ENCODE data around the gene COX6B1. TPM values are rescaled to one million over a fixed set of nuclear protein-coding genes. Genes with fewer than 3 reads are reported as not detected.
A peak's percentile ranks its signal among the peaks of the same experiment; 100 is the strongest.

The COX6B1 gene
- total and polyA plus RNA-seq, 2 donors from 2014 or later: 323 to 1,951 TPM

DNA sequence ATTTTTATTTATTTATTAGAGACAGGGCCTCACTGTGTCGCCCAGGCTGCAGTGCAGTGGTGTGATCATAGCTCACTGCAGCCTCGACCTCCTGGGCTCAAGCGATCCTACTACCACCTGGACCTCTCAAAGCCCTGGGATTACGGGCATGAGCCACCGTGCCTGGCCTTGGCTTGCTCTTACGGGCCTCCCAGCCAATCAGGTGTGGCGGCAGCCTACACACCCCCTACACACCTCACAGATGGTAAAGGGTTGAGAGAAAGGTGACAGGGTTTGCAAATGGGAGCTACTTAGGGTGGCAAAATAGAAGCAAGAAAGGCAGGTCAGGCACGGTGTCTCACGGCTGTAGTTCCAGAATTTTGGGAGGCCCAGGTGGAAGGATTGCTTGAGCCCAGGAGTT is 55.2 kb downstream of the COX6B1 start:
- no peak for FAIRE-seq
- H3K27ac ChIP-seq (ENCODE audit: low read depth in 2 of 2, low read length in 2 of 2): no peak overlapping the region

DNA sequence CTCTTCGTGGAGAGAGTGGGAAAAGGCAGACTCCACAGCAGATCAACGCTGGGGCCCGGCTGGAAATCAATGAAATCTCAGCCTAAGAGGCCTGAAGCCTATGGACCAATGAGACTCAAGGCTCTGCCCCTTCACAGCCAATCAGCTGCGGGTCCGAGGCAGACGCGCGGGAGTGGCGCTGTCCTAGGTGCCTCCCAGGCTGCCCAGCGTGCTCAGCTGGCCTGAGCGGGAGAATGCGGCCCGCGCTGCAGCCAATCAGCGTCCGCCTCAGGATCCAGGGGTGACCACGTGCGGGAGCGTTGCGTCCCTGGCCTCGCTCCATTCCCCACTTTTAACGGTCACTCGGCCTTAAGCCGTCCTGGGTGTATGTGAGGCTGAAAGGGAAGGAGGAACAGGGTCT is 56.1 kb downstream of the COX6B1 start, which contains the start of gene ZBTB32:
ZBTB32 (plus strand) TSS at position 341 of the 400 bp plus-strand sequence. CDS start 10,069 bp downstream, outside the sequence.
- TF ChIP-seq, protein P1, sequence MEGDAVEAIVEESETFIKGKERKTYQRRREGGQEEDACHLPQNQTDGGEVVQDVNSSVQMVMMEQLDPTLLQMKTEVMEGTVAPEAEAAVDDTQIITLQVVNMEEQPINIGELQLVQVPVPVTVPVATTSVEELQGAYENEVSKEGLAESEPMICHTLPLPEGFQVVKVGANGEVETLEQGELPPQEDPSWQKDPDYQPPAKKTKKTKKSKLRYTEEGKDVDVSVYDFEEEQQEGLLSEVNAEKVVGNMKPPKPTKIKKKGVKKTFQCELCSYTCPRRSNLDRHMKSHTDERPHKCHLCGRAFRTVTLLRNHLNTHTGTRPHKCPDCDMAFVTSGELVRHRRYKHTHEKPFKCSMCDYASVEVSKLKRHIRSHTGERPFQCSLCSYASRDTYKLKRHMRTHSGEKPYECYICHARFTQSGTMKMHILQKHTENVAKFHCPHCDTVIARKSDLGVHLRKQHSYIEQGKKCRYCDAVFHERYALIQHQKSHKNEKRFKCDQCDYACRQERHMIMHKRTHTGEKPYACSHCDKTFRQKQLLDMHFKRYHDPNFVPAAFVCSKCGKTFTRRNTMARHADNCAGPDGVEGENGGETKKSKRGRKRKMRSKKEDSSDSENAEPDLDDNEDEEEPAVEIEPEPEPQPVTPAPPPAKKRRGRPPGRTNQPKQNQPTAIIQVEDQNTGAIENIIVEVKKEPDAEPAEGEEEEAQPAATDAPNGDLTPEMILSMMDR (IDR thresholded peaks at IDR 0.05; ENCODE audit: borderline replicate concordance, extremely low read depth, insufficient read depth): no peak
- intact Hi-C loops (cut with DNase I): no loop called here
- DNase-seq: peak; percentile 69 to 76 (median 70)
- no peak for FAIRE-seq
- H3K36me3 ChIP-seq (ENCODE audit: control insufficient read depth in 2 of 3, insufficient read depth in 3 of 3, low read length in 3 of 3): no peaks in the 10 kb centered on the region
- no peak within 1 kb of the TSS for H3K27ac ChIP-seq (ENCODE audit: low read depth in 2 of 2, low read length in 2 of 2)
- no peaks in the 10 kb centered on the region for H3K9me3 ChIP-seq (ENCODE audit: control insufficient read depth in 2 of 3, insufficient read depth in 1 of 3, low read length in 3 of 3)
- no peak within 1 kb of the TSS for H3K9ac ChIP-seq (ENCODE audit: low read length in 3 of 3)
- no peaks in the 10 kb centered on the region for H3K27me3 ChIP-seq (ENCODE audit: control insufficient read depth, insufficient read depth, low read length)
- no peak within 1 kb of the TSS for H3K4me3 ChIP-seq (ENCODE audit: low read length in 3 of 3)
- H3K4me1 ChIP-seq (ENCODE audit: control insufficient read depth in 2 of 3, insufficient read depth in 2 of 3, low read depth in 1 of 3, low read length in 3 of 3): peaks cover 0 to 8% (median 0%) of the 10 kb centered on the region in 3 donors

More for the DNA sequence above, 55.2 kb downstream of the COX6B1 start:
- no peak overlapping the region for H3K9ac ChIP-seq (ENCODE audit: low read length in 3 of 3)
- H3K4me3 ChIP-seq (ENCODE audit: low read length in 3 of 3): no peak overlapping the region
- H3K9me3 ChIP-seq (ENCODE audit: control insufficient read depth in 2 of 3, insufficient read depth in 1 of 3, low read length in 3 of 3): no peaks in the 10 kb centered on the region
- H3K27me3 ChIP-seq (ENCODE audit: control insufficient read depth, insufficient read depth, low read length): no peaks in the 10 kb centered on the region
- no peak for DNase-seq
- intact Hi-C loops (cut with DNase I): no loop called here
- TF ChIP-seq, protein P1 (IDR thresholded peaks at IDR 0.05; ENCODE audit: borderline replicate concordance, extremely low read depth, insufficient read depth): no peak
- peaks cover 0 to 8% (median 0%) of the 10 kb centered on the region in 3 donors for H3K4me1 ChIP-seq (ENCODE audit: control insufficient read depth in 2 of 3, insufficient read depth in 2 of 3, low read depth in 1 of 3, low read length in 3 of 3)
- no peaks in the 10 kb centered on the region for H3K36me3 ChIP-seq (ENCODE audit: control insufficient read depth in 2 of 3, insufficient read depth in 3 of 3, low read length in 3 of 3)

Other genes starting within 250 kb of the COX6B1 start
- 0.22 TPM for gene FFAR2, start 200.1 kb upstream of the COX6B1 start, total RNA-seq
- not detected for gene FFAR2, start 200.1 kb upstream of the COX6B1 start, polyA plus RNA-seq (ENCODE audit: insufficient read depth, low read depth, low replicate concordance)
- not detected for gene KRTDAP, start 157.9 kb upstream of the COX6B1 start, total RNA-seq
- not detected for gene KRTDAP, start 157.9 kb upstream of the COX6B1 start, polyA plus RNA-seq (ENCODE audit: insufficient read depth, low read depth, low replicate concordance)
- gene DMKN, start 134.7 kb upstream of the COX6B1 start, total RNA-seq: 150 TPM
- 137 TPM for gene DMKN, start 134.7 kb upstream of the COX6B1 start, polyA plus RNA-seq (ENCODE audit: insufficient read depth, low read depth, low replicate concordance)
- not detected for gene SBSN, start 120.0 kb upstream of the COX6B1 start, total RNA-seq
- gene SBSN, start 120.0 kb upstream of the COX6B1 start, polyA plus RNA-seq (ENCODE audit: insufficient read depth, low read depth, low replicate concordance): not detected
- not detected for gene GAPDHS, start 114.9 kb upstream of the COX6B1 start, total RNA-seq
- not detected for gene GAPDHS, start 114.9 kb upstream of the COX6B1 start, polyA plus RNA-seq (ENCODE audit: insufficient read depth, low read depth, low replicate concordance)
- gene TMEM147, start 102.7 kb upstream of the COX6B1 start, total RNA-seq: 76.9 TPM
- 233 TPM for gene TMEM147, start 102.7 kb upstream of the COX6B1 start, polyA plus RNA-seq (ENCODE audit: insufficient read depth, low read depth, low replicate concordance)
- not detected for gene ATP4A, start 84.7 kb upstream of the COX6B1 start, total RNA-seq
- gene ATP4A, start 84.7 kb upstream of the COX6B1 start, polyA plus RNA-seq (ENCODE audit: insufficient read depth, low read depth, low replicate concordance): not detected
- not detected for gene PMIS2, start 62.1 kb upstream of the COX6B1 start, total RNA-seq
- not detected for gene PMIS2, start 62.1 kb upstream of the COX6B1 start, polyA plus RNA-seq (ENCODE audit: insufficient read depth, low read depth, low replicate concordance)
- 15.9 TPM for gene HAUS5, start 35.6 kb upstream of the COX6B1 start, total RNA-seq
- 6.8 TPM for gene HAUS5, start 35.6 kb upstream of the COX6B1 start, polyA plus RNA-seq (ENCODE audit: insufficient read depth, low read depth, low replicate concordance)
- gene RBM42, start 19.3 kb upstream of the COX6B1 start, total RNA-seq: 77.6 TPM
- 78.1 TPM for gene RBM42, start 19.3 kb upstream of the COX6B1 start, polyA plus RNA-seq (ENCODE audit: insufficient read depth, low read depth, low replicate concordance)
- gene ETV2, start 6.6 kb upstream of the COX6B1 start, total RNA-seq: 0.38 TPM
- gene ETV2, start 6.6 kb upstream of the COX6B1 start, polyA plus RNA-seq (ENCODE audit: insufficient read depth, low read depth, low replicate concordance): 3.3 TPM
- gene UPK1A, start 18.2 kb downstream of the COX6B1 start, total RNA-seq: not detected
- 0.32 TPM for gene UPK1A, start 18.2 kb downstream of the COX6B1 start, polyA plus RNA-seq (ENCODE audit: insufficient read depth, low read depth, low replicate concordance)
- gene ZBTB32, start 56.2 kb downstream of the COX6B1 start, total RNA-seq: 1.8 TPM
- gene ZBTB32, start 56.2 kb downstream of the COX6B1 start, polyA plus RNA-seq (ENCODE audit: insufficient read depth, low read depth, low replicate concordance): not detected
- gene KMT2B, start 69.7 kb downstream of the COX6B1 start, total RNA-seq: 40.8 TPM
- 14.8 TPM for gene KMT2B, start 69.7 kb downstream of the COX6B1 start, polyA plus RNA-seq (ENCODE audit: insufficient read depth, low read depth, low replicate concordance)
- gene IGFLR1, start 94.1 kb downstream of the COX6B1 start, total RNA-seq: 22.3 TPM
- 26.0 TPM for gene IGFLR1, start 94.1 kb downstream of the COX6B1 start, polyA plus RNA-seq (ENCODE audit: insufficient read depth, low read depth, low replicate concordance)
- 27.4 TPM for gene U2AF1L4, start 97.1 kb downstream of the COX6B1 start, total RNA-seq
- gene U2AF1L4, start 97.1 kb downstream of the COX6B1 start, polyA plus RNA-seq (ENCODE audit: insufficient read depth, low read depth, low replicate concordance): 47.7 TPM
- 84.0 TPM for gene PSENEN, start 97.3 kb downstream of the COX6B1 start, total RNA-seq
- gene PSENEN, start 97.3 kb downstream of the COX6B1 start, polyA plus RNA-seq (ENCODE audit: insufficient read depth, low read depth, low replicate concordance): 185 TPM
- 11.2 TPM for gene LIN37, start 100.3 kb downstream of the COX6B1 start, total RNA-seq
- gene LIN37, start 100.3 kb downstream of the COX6B1 start, polyA plus RNA-seq (ENCODE audit: insufficient read depth, low read depth, low replicate concordance): 11.4 TPM
- gene HSPB6, start 108.7 kb downstream of the COX6B1 start, total RNA-seq: 64.3 TPM
- 53.1 TPM for gene HSPB6, start 108.7 kb downstream of the COX6B1 start, polyA plus RNA-seq (ENCODE audit: insufficient read depth, low read depth, low replicate concordance)
- gene PROSER3, start 109.9 kb downstream of the COX6B1 start, total RNA-seq: 34.9 TPM
- gene PROSER3, start 109.9 kb downstream of the COX6B1 start, polyA plus RNA-seq (ENCODE audit: insufficient read depth, low read depth, low replicate concordance): 2.8 TPM
- 18.5 TPM for gene ARHGAP33, start 127.2 kb downstream of the COX6B1 start, total RNA-seq
- 5.6 TPM for gene ARHGAP33, start 127.2 kb downstream of the COX6B1 start, polyA plus RNA-seq (ENCODE audit: insufficient read depth, low read depth, low replicate concordance)
- 9.0 TPM for gene PRODH2, start 164.5 kb downstream of the COX6B1 start, total RNA-seq
- gene PRODH2, start 164.5 kb downstream of the COX6B1 start, polyA plus RNA-seq (ENCODE audit: insufficient read depth, low read depth, low replicate concordance): 409 TPM
- 0.25 TPM for gene NPHS1, start 204.2 kb downstream of the COX6B1 start, total RNA-seq
- gene NPHS1, start 204.2 kb downstream of the COX6B1 start, polyA plus RNA-seq (ENCODE audit: insufficient read depth, low read depth, low replicate concordance): 39.7 TPM
- gene KIRREL2, start 208.6 kb downstream of the COX6B1 start, total RNA-seq: not detected
- gene KIRREL2, start 208.6 kb downstream of the COX6B1 start, polyA plus RNA-seq (ENCODE audit: insufficient read depth, low read depth, low replicate concordance): 0.82 TPM
- gene APLP1, start 220.3 kb downstream of the COX6B1 start, total RNA-seq: 3.8 TPM
- 13.6 TPM for gene APLP1, start 220.3 kb downstream of the COX6B1 start, polyA plus RNA-seq (ENCODE audit: insufficient read depth, low read depth, low replicate concordance)

Measured in kidney (tissue), 14 donors.